Calu3 (cell line): ENCODE data around the gene GRK6. TPM values are rescaled to one million over a fixed set of nuclear protein-coding genes. Genes with fewer than 3 reads are reported as not detected.

ENCODE experiments used
- BruUV-seq: library from RNA; stranded (reverse); fragments of 400-500 nt; replicated peaks from 2 replicates; lab custom pipeline; 2021; lab: Mats Ljungman, UMichigan
- CTCF ChIA-PET: fragments of 300-600 bp; sonication (Branson Sonifier 250); formaldehyde crosslinking; loops from one replicate; lab custom pipeline; 2022; ENCODE audit warnings: antibody characterized with exemption; lab: Charles Lee
- DNase-seq: peaks from one replicate; pipeline ENCODE4 v3.0.0; 2022
- H3K27ac Mint-ChIP-seq: one replicate; pipeline ENCODE4 v1.8.0; 2022; ENCODE audit warnings: mixed read lengths; ENCODE audit not compliant: unreplicated experiment
- H3K27me3 Mint-ChIP-seq: one replicate; pipeline ENCODE4 v1.8.0; 2022; ENCODE audit warnings: mixed read lengths; ENCODE audit not compliant: unreplicated experiment
- H3K36me3 Mint-ChIP-seq: one replicate; pipeline ENCODE4 v1.8.0; 2022; ENCODE audit warnings: mild to moderate bottlenecking, moderate library complexity, mixed read lengths; ENCODE audit not compliant: insufficient read depth, unreplicated experiment
- H3K4me1 Mint-ChIP-seq: one replicate; pipeline ENCODE4 v1.8.0; 2022; ENCODE audit warnings: mild to moderate bottlenecking, low read depth, mixed read lengths; ENCODE audit not compliant: unreplicated experiment
- H3K4me3 Mint-ChIP-seq: one replicate; pipeline ENCODE4 v1.8.0; 2022; ENCODE audit warnings: mild to moderate bottlenecking, low read depth, moderate library complexity, mixed read lengths; ENCODE audit not compliant: unreplicated experiment
- H3K9me3 Mint-ChIP-seq: one replicate; pipeline ENCODE4 v1.8.0; 2022; ENCODE audit warnings: low read depth, mixed read lengths; ENCODE audit not compliant: unreplicated experiment
- intact Hi-C: fragments of 100-400 bp; cut with micrococcal nuclease; formaldehyde crosslinking; loops from one replicate; pipeline ENCODE4 v1.10.0; 2022; ENCODE audit not compliant: unreplicated experiment
- total RNA-seq: library from RNA; stranded (reverse); gene quantifications from 2 replicates; pipeline ENCODE4 v1.2.3, GENCODE V29; 2022
- TF ChIP-seq, protein P1 (sequence below): fragments of 200-600 bp; IDR thresholded peaks from one replicate; pipeline ENCODE4 v1.8.0; 2022; ENCODE audit warnings: antibody characterized with exemption; ENCODE audit not compliant: unreplicated experiment

GRK6 gene
- total RNA-seq, 1 experiment from 2014 or later = 72.6 TPM

DNA sequence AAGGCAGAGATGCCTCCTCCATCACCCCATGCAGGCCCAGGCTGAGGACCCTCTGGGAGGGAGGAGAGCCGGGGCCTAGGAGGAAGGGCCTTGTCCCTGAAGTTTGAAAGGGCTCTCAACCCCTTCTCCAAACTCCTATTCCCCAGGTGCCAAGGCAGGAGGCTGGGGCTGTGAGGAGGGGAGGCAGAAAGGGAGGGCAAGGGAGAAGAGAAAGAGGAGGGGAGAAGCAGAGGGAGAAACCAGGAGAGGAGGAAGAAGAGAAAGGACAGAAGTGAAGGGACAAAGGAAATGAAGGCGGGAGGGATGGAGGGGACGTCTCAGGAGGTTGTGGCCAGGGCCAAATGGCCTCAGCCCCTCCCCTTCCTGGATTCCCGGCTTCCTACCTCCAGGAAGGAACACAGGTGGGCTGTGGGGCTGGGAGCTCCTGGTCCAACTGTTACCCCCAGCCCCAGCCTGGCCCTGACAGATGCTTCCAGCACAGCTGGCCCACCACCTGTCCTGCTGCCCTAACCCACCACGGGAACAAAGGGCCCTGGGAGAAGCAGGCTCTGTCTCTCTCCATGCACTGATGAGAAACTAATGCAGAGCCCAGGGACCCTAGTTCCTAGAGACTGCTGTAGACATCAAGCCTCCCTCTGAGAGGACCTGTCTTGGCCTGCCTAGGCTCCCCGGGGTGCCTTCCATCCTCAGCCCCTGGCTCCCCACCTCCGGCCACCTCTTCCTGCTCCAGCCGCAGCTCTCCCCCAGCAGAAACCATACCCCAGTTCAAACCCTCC lies 43.5 kb downstream of the GRK6 start:
- Mint-ChIP-seq H3K4me1 (peaks cover 26% of the 10 kb centered on the region), H3K4me3 (no peak overlapping the region), H3K9me3 (no peaks in the 10 kb centered on the region), H3K36me3 (peaks cover 88% of the 10 kb centered on the region), H3K27me3 (no peaks in the 10 kb centered on the region), H3K27ac (no peak overlapping the region)
- TF ChIP-seq, protein P1, sequence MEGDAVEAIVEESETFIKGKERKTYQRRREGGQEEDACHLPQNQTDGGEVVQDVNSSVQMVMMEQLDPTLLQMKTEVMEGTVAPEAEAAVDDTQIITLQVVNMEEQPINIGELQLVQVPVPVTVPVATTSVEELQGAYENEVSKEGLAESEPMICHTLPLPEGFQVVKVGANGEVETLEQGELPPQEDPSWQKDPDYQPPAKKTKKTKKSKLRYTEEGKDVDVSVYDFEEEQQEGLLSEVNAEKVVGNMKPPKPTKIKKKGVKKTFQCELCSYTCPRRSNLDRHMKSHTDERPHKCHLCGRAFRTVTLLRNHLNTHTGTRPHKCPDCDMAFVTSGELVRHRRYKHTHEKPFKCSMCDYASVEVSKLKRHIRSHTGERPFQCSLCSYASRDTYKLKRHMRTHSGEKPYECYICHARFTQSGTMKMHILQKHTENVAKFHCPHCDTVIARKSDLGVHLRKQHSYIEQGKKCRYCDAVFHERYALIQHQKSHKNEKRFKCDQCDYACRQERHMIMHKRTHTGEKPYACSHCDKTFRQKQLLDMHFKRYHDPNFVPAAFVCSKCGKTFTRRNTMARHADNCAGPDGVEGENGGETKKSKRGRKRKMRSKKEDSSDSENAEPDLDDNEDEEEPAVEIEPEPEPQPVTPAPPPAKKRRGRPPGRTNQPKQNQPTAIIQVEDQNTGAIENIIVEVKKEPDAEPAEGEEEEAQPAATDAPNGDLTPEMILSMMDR = no peak
- BruUV-seq = no TSS peak
- intact Hi-C loops = no loop called here
- DNase-seq = no peak
- CTCF ChIA-PET = interaction anchor here (1.1 to 1.2 kb wide), 2 partner anchors 12 to 14 kb away, joined by 4 read pairs; no protein-coding TSS in a partner anchor

DNA sequence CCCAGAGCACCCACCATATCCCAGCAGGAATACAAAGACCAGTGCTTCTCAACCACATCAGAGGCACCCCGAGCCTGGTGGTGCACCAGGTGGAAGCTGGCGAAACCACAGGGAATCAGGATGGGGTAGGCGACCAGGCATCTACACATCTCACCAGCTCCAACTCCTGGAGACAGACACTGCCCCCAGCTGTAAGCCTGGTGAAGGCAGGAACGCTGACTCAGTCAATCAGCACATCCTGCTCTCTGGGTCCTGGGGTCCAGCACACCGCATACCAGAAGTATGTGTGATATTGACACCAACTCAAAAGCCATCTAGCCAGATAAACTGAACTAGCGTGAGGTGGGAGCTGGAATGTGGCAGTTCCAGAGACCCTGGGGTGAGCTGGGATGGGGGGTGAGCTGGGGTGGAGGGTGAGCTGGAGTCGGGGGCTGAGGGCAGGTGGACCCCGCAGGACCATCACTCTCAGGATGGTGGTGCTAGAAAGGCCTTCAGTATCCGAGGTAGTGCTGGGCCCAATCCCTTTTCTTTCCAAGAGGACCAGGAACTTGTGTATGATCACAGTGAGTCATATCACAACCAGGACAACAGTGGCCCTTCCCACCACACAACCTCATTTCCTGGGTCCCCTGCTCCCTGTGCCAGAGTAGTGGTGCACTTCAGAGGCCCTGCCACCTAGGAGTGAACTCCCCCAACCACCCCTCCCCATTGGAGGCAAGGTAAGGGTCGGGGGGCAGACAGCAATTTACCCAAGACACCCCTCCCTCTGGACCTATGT lies 44.5 kb downstream of the GRK6 start:
- BruUV-seq = TSS peak; percentile 26
- H3K9me3 Mint-ChIP-seq = no peaks in the 10 kb centered on the region
- peak overlapping the region; percentile 76 for H3K4me3 Mint-ChIP-seq
- TF ChIP-seq, protein P1 = no peak
- H3K4me1 Mint-ChIP-seq = peaks cover 26% of the 10 kb centered on the region
- H3K27ac Mint-ChIP-seq = no peak overlapping the region
- peak; percentile 40 for DNase-seq
- peaks cover 86% of the 10 kb centered on the region for H3K36me3 Mint-ChIP-seq
- intact Hi-C loops = no loop called here
- CTCF ChIA-PET = interaction anchor here (1.6 to 2.4 kb wide), 3 partner anchors 25 to 69 kb away, joined by 5 to 11 read pairs (median 10); partner anchors contain the start of gene PDLIM7
- H3K27me3 Mint-ChIP-seq = no peaks in the 10 kb centered on the region

DNA sequence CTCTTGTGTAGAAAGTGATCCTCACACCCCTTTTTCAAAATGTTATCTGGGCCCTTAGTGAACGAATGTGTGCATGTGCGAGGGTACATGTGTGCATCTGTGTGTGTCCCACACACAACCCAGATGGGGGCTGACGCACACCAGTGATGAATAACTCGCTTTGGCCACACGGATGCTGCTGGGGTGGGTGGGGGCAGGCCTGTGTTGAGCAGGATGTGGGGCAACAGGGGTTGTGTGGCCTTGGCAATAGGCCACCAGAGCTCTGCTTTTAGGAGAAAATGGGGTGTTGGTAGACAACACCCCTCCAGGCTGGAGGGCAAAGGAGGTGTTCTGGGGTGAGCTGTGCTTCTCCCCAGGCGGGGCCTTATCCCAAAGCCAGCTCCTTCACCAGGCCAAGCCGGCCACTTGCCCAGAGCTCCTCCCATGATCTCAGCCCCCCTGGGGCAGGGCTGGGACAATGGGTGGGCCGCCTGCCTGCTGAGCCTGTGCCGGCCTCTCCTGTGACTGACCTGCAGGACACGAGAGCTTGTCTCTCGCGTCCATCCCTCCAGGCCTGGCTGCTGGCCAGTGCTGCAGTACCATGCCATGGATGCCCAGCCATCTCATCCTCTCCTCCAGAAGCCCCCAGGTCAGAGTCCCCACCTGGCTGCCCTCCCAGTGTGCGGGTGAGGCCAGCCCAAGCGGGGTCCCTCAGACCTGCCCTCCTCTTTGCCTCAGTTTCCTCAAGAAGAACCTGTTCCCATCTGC lies 45.3 kb downstream of the GRK6 start:
- Mint-ChIP-seq H3K4me1 (peaks cover 26% of the 10 kb centered on the region), H3K4me3 (peak overlapping the region; percentile 76), H3K27me3 (no peaks in the 10 kb centered on the region), H3K9me3 (no peaks in the 10 kb centered on the region), H3K27ac (peak overlapping the region; percentile 18), H3K36me3 (peaks cover 87% of the 10 kb centered on the region)
- TF ChIP-seq, protein P1 = no peak
- intact Hi-C loops = no loop called here
- CTCF ChIA-PET = interaction anchor here (1.4 to 2.4 kb wide), 5 partner anchors 17 to 70 kb away, joined by 4 to 11 read pairs (median 7); partner anchors contain the start of gene PDLIM7
- DNase-seq = no peak
- TSS peak; percentile 85 for BruUV-seq
